ENCODE results near the gene FNBP1L. TPM values are rescaled to one million over a fixed set of nuclear protein-coding genes. Genes with fewer than 3 reads are reported as not detected.
"Not testable (repeated sequence)": the region's sequence is repeated elsewhere in the genome, so short reads cannot be mapped to it uniquely, and the experiment has no call there.

Gene FNBP1L
- total RNA-seq, 1 experiment from 2014 or later = 3.6 TPM

GRCh38 chr1:93440706-93441105, 7.2 kb upstream of the FNBP1L start:
- no peak for DNase-seq (ENCODE audit: low read depth)
- in situ Hi-C loops (cut with HindIII; ENCODE audit: low pct_unique_long_range_greater_than_20kb, low sequenced_read_pairs) = no loop called here

DNA sequence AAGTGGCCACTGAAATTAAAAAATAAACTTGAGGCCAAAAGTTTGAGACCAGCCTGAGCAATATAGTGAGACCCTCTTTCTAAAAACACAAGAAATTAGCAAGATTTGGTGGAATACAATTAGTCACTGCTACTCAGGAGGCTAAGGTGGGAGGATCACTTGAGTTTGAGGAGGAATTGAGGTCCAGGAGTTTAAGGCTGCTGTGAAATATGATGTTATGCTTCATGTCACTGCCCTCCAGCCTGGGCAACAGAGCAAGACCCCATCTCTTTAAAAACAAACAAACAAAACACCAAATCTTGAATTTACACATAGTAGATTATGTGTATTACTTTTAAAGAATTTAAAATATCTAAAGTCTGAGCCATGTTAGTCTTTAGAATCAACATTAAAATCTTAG, 6.3 kb upstream of the FNBP1L start:
- in situ Hi-C loops (cut with HindIII; ENCODE audit: low pct_unique_long_range_greater_than_20kb, low sequenced_read_pairs) = no loop called here

DNA sequence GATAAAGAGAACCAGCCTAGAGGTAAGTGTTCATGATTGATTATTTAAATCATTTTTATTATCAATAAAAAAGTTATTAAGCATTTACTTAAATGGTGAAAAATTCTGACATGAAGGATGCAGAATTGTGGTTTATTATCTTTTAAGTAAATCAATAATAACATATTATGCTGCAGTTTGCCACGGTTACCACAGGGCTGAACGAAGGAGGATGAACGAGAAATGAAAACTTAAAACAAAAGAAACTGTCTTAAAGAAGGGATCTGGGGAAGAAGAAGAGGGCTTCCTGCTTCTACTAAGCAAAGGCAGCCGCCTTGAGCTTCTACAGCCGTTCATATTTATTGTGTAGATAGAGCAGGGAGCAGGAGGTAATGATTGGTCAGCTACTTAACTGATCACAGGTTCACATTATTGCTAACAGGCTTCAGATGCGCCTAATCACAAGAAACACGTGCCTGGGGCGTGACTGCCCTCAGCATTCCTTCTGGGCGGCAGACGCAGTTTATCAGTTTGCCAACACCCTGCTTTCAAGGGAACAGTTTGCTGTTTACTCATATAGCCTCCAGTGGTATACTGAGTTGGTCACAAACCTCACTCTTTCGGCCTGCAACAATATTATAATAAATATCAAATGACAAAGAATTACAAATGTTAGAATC, 5.8 kb upstream of the FNBP1L start:
- no peak for DNase-seq (ENCODE audit: low read depth)
- in situ Hi-C loops (cut with HindIII; ENCODE audit: low pct_unique_long_range_greater_than_20kb, low sequenced_read_pairs) = no loop called here

More for the DNA sequence above, 6.3 kb upstream of the FNBP1L start:
- DNase-seq (ENCODE audit: low read depth) = no peak

GRCh38 chr1:93442741-93443140, 5.2 kb upstream of the FNBP1L start:
- DNase-seq (ENCODE audit: low read depth) = no peak
- in situ Hi-C loops (cut with HindIII; ENCODE audit: low pct_unique_long_range_greater_than_20kb, low sequenced_read_pairs) = no loop called here

DNA sequence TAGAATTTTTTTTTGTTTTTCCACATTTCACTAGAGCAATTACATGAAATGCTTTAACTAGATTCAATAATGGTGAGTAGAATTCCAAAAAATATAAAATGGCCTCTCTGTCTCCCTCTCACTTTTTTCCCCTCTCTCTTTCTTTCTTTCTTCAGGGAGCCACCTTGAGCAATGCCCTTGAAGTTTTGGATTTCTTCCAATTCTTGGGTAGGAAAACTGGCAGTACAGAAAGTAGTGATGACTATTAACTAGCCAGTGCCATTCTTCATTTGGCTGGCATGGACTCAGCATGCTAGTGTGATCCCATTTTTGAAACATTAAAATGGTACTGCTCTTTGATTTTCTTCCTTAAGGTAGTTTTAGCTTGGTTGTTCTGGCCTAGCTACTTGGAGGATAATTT, 4.5 kb upstream of the FNBP1L start:
- DNase-seq (ENCODE audit: low read depth) = no peak
- in situ Hi-C loops (cut with HindIII; ENCODE audit: low pct_unique_long_range_greater_than_20kb, low sequenced_read_pairs) = no loop called here

- in situ Hi-C loops (cut with HindIII; ENCODE audit: low pct_unique_long_range_greater_than_20kb, low sequenced_read_pairs) = no loop called here
- no peak for DNase-seq (ENCODE audit: low read depth)
Measured at GRCh38 chr1:93446837-93447451, 974 bp upstream of the FNBP1L start.

DNA sequence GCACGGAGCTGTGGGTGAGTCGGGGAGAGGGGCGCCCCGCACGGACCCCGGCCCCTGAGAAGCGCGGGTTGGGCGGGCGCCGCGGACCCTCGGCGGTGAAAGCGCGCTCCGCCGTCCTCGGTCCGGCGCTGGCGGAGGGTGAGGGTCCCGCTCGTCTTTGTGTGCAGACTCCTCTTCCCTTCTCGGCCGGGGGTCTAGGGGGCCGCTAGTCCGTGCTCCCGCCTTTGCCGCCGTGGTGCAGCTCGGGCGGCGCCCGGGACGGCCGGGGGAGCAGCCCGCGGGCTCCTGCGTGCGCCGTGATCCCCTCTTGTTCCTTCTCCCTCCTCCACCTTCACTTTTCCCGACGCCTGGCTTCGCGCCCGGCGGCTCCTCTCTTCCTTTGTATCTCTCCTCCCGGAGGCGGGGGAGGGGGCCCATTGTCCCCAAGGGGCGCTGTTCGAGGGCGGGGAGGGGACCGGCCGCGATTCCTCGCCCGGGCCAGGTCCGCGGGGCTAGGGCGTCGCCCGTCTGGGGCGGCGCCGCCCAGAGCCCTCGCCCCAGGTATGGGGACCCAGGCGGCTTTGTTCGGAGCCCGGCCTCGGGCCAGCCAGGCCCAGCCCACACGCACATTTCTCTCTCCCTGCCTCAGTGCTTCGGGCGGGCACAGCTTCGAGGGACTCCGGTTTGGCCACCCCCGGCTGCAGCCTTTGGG, 519 bp downstream of the FNBP1L start:
- DNase-seq (ENCODE audit: low read depth) = peak; percentile 30
- in situ Hi-C loops (cut with HindIII; ENCODE audit: low pct_unique_long_range_greater_than_20kb, low sequenced_read_pairs) = no loop called here

DNA sequence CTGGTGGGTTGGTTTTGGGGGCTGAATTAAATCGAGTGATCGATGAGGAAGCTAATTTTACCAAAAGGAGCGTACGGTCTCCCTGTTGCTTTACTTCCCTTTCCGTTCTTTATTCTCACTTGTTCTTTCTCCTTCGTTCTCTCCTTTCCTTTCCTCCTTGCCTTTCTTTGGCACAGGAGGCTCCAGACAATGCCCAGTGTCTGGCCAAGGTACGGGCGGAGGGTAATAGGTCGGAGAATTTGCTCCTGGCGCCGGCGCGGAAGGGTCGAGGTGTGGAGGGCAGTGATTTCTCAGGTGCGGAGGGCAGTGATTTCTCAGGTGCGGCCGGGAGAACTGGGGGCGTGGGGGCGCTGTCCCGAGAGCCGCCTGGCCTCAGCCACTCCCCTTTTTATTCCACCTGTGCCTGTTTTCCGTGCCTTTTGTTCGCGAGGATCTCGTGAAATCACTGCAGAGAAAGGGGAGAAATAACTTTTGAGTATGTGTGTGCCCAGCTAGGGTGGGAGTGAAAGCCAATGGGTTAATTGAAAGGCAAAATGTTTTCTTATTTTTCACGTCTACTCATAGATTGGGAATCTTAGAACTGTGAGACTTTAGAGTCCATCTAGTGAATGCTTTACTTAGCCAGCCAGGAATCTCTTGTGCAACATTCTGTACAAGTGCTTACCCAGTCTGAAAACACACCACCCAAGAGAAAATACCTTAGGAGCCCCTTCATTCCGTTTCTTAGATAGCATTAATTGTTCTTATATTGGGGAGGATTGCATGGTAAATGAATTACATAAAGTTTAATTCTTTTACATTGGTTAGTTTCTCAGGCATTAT, 1.3 kb downstream of the FNBP1L start:
- in situ Hi-C loops (cut with HindIII; ENCODE audit: low pct_unique_long_range_greater_than_20kb, low sequenced_read_pairs) = no loop called here
- DNase-seq (ENCODE audit: low read depth) = peak; percentile 41

DNA sequence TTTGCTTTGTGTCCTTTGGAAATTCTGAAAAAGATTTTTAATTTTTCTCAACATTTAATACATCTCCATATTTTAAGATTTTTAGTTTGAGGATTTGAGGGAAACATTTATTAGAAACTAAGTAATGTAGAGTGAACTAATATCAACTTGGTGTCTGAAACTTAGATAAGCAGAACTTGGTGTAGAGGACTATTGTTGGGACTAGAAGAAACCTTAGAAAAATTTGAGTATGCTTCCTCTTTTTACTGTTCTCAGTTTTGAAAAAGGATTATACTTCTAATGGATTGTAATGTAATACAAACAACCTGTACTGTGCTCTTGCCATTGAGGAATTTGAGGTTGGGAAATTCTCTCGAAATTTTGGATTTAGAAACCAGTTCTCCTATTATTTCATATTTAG, 2.4 kb downstream of the FNBP1L start:
- DNase-seq (ENCODE audit: low read depth) = no peak
- in situ Hi-C loops (cut with HindIII; ENCODE audit: low pct_unique_long_range_greater_than_20kb, low sequenced_read_pairs) = no loop called here

DNA sequence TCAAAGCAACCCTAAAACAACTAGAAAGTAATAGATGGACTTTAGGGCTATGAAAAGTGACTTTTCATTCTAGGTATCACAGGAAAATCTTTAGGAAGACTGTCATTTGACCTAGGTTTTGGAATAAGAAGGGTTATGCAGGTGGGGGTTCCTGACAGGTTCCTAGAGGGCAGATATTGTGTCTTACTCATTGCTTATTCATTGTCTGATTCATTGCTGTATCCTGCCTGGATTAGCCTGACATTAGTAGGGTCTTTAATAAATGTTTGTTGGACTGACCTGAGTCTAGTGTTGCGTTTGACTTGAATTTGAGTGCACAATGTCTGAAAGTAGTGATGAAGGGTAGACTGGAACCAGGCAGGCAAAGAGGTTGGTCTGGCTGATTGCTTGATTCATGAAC, 6.0 kb downstream of the FNBP1L start:
- in situ Hi-C loops (cut with HindIII; ENCODE audit: low pct_unique_long_range_greater_than_20kb, low sequenced_read_pairs) = no loop called here
- no peak for DNase-seq (ENCODE audit: low read depth)

DNA sequence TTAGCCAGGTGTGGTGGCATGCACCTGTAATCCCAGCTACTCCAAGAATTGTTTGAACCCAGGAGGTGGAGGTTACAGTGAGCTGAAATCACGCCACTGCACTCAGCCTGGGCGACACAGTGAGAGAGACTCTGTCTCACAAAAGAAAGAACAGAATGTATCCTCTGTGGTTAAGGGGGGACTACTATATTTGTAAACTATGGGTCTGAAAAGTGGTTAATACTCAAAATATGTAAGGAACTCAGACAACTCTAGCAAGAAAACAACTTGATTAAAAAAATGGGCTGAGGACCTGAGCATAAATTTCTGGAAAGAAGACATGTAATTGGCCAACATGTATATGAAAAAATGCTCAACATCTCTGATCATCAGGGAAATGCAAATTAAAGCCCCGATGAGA, 11.2 kb downstream of the FNBP1L start:
- in situ Hi-C loops (cut with HindIII; ENCODE audit: low pct_unique_long_range_greater_than_20kb, low sequenced_read_pairs) = no loop called here

GRCh38 chr1:93461236-93461635, 13.3 kb downstream of the FNBP1L start:
- no peak for DNase-seq (ENCODE audit: low read depth)
- in situ Hi-C loops (cut with HindIII; ENCODE audit: low pct_unique_long_range_greater_than_20kb, low sequenced_read_pairs) = no loop called here

More for the DNA sequence above, 11.2 kb downstream of the FNBP1L start:
- no peak for DNase-seq (ENCODE audit: low read depth)

DNA sequence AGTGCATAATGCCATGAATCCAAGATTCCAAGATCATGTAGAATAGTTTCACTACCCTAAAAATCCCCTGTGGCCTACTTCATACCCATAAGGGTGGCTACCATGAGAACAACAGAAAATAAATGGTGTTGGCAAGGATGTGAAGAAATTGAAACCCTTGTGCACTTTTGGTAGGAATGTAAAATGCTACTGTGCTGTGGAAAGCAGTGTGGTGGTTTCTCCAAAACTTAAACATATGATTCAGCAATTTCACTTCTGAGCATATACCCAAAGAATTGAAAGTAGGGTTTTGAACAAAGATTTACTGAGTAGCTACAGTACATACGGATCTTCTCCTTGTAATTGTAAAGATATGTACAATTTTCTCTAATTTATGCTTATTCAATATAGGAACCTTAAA, 16.0 kb downstream of the FNBP1L start:
- in situ Hi-C loops (cut with HindIII; ENCODE audit: low pct_unique_long_range_greater_than_20kb, low sequenced_read_pairs) = no loop called here
- no peak for DNase-seq (ENCODE audit: low read depth)

DNA sequence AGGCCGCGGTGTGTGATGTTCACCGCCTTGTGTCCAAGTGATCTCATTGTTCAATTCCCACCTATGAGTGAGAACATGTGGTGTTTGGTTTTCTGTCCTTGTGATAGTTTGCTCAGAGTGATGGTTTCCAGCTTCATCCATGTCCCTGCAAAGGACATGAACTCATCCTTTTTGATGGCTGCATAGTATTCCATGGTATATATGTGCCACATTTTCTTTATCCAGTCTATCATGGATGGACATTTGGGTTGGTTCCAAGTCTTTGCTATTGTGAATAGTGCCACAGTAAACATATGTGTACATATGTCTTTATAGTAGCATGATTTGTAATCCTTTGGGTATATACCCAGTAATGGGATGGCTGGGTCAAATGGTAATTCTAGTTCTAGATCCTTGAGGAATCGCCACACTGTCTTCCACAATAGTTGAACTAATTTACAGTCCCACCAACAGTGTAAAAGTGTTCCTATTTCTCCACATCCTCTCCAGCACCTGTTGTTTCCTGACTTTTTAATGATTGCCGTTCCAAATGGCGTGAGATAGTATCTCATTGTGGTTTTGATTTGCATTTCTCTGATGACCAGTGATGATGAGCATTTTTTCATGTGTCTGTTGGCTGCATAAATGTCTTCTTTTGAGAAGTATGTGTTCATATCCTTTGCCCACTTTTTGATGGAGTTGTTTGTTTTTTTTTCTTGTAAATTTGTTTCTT, 17.6 kb downstream of the FNBP1L start:
- DNase-seq (ENCODE audit: low read depth); in situ Hi-C loops (cut with HindIII; ENCODE audit: low pct_unique_long_range_greater_than_20kb, low sequenced_read_pairs): not testable (repeated sequence)

DNA sequence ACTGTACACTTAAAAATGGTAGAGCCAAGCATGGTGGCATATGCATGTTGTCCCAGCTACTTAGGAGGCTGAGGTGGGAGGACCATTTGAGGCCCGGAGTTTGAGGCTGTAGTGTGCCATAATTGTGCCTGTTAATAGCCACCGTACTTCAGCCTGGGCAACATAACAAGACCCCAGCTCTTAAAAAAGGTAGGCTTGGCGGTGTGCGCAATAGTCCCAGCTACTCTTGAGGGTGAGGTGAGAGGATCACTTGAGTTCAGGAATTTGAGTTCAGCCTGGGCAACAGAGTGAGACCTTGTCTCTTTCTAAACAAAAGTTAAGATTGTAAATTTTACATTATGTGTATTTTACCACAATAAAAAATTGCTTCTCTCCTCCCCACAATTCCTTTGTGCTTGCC, 19.7 kb downstream of the FNBP1L start:
- in situ Hi-C loops (cut with HindIII; ENCODE audit: low pct_unique_long_range_greater_than_20kb, low sequenced_read_pairs) = no loop called here
- no peak for DNase-seq (ENCODE audit: low read depth)

GRCh38 chr1:93468662-93469061, 20.7 kb downstream of the FNBP1L start:
- in situ Hi-C loops (cut with HindIII; ENCODE audit: low pct_unique_long_range_greater_than_20kb, low sequenced_read_pairs) = no loop called here
- DNase-seq (ENCODE audit: low read depth) = no peak

DNA sequence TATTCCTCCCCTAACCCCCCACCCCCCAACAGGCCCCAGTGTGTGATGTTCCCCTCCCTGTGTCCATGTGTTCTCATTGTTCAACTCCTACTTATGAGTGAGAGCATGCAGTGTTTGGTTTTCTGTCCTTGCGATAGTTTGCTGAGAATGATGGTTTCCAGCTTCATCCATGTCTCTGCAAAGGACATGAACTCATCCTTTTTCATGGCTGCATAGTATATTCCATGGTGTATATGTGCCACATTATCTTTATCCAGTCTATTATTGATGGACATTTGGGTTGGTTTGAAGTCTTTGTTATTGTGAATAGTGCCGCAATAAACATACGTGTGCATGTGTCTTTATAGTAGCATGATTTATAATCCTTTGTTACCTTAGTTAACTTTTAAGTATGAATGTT, 21.3 kb downstream of the FNBP1L start:
- in situ Hi-C loops (cut with HindIII; ENCODE audit: low pct_unique_long_range_greater_than_20kb, low sequenced_read_pairs); DNase-seq (ENCODE audit: low read depth): not testable (repeated sequence)

DNA sequence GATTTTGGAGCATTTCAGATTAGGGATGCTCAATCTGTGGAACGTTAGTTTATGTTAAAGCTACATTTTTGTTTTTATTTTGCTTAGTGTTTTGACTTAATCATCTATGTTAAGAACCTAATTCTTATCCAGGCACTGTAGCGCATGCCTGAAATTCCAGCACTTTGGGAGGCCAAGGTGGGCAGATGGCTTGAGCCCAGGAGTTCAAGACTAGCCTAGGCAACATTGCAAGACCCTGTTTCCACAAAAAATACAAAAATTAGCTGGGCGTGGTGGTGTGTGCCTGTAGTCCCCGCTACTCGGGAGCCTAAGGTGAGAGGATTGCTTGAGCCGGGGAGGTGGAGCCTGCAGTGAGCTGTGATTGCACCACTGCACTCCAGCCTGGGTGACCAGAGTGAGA, 23.4 kb downstream of the FNBP1L start:
- in situ Hi-C loops (cut with HindIII; ENCODE audit: low pct_unique_long_range_greater_than_20kb, low sequenced_read_pairs) = no loop called here
- no peak for DNase-seq (ENCODE audit: low read depth)
